ENCODE measurements around the gene GRID2.

Gene GRID2

GRCh38 chr4:93802045-93802444 lies 1498.3 kb downstream of the GRID2 start:
- no peak for DNase-seq (ENCODE audit: low read depth in 3 of 3)

GRCh38 chr4:93809773-93810172 lies 1506.0 kb downstream of the GRID2 start:
- DNase-seq (ENCODE audit: low read depth in 3 of 3) = no peak

GRCh38 chr4:93810340-93810992 lies 1506.7 kb downstream of the GRID2 start:
- DNase-seq (ENCODE audit: low read depth in 3 of 3) = no peak

- no peak for DNase-seq (ENCODE audit: low read depth in 3 of 3)
These were observed 1509.3 kb downstream of the GRID2 start for GRCh38 chr4:93813092-93813491.

GRCh38 chr4:93814141-93814540 lies 1510.4 kb downstream of the GRID2 start:
- DNase-seq (ENCODE audit: low read depth in 3 of 3) = no peak

- no peak for DNase-seq (ENCODE audit: low read depth in 3 of 3)
These were observed 1511.0 kb downstream of the GRID2 start for GRCh38 chr4:93814722-93815121.
